PC-3 (cell line): Measurements from ENCODE around the gene GIGYF1. TPM values are rescaled to one million over a fixed set of nuclear protein-coding genes. Genes with fewer than 3 reads are reported as not detected.

ENCODE experiments used
- ATAC-seq: fragments of 200-7000 bp; cut with Tn5 transposase; 2 replicates; pipeline ENCODE4 v1.9.1; 2020; ENCODE audit warnings: mild to moderate bottlenecking, moderate library complexity
- BruUV-seq: library from RNA; stranded (reverse); fragments of 400-500 nt; replicated peaks from 2 replicates; lab custom pipeline; 2021; lab: Mats Ljungman, UMichigan
- CTCF ChIA-PET: fragments of 300-600 bp; sonication (Branson Sonifier 250); formaldehyde crosslinking; loops from one replicate; lab custom pipeline; 2022; ENCODE audit warnings: antibody characterized with exemption; lab: Charles Lee
- POLR2A ChIA-PET: fragments of 300-600 bp; sonication (Branson Sonifier 250); formaldehyde crosslinking; loops from one replicate; lab custom pipeline; 2022; ENCODE audit warnings: antibody characterized with exemption; ENCODE audit not compliant: unreplicated experiment; lab: Charles Lee
- DNase-seq: peaks from one replicate; pipeline ENCODE4 v3.0.0-alpha.2; 2015
- H2AFZ ChIP-seq: fragments of 300-600 bp; sonication (generic); 2 replicates; pipeline ENCODE4 v1.6.0; 2016; ENCODE audit warnings: antibody characterized with exemption, low read length
- H3F3A ChIP-seq: fragments of 300-600 bp; sonication (generic); one replicate; pipeline ENCODE4 v1.6.0; 2017; ENCODE audit warnings: antibody characterized with exemption, low read length, control low read depth, mild to moderate bottlenecking; ENCODE audit not compliant: unreplicated experiment
- H3K27ac ChIP-seq: fragments of 300-600 bp; sonication (generic); 2 replicates; pipeline ENCODE4 v1.5.1; 2016; ENCODE audit warnings: mild to moderate bottlenecking, low read length
- H3K27me3 ChIP-seq: fragments of 300-600 bp; sonication (generic); 2 replicates; pipeline ENCODE4 v1.6.1; 2016; ENCODE audit warnings: low read length, mixed read lengths
- H3K36me3 ChIP-seq: fragments of 300-600 bp; sonication (generic); 2 replicates; pipeline ENCODE4 v1.6.1; 2016; ENCODE audit warnings: low read depth, mixed run types, low read length, mixed read lengths
- H3K4me1 ChIP-seq: fragments of 300-600 bp; sonication (generic); 2 replicates; pipeline ENCODE4 v1.5.1; 2016; ENCODE audit warnings: low read length; ENCODE audit not compliant: insufficient read depth
- H3K4me2 ChIP-seq: fragments of 300-600 bp; sonication (generic); 2 replicates; pipeline ENCODE4 v1.6.0; 2016; ENCODE audit warnings: low read length
- H3K4me3 ChIP-seq: fragments of 300-600 bp; sonication (generic); 2 replicates; pipeline ENCODE4 v1.5.1; 2016; ENCODE audit warnings: mild to moderate bottlenecking, low read length, mixed read lengths
- H3K79me2 ChIP-seq: fragments of 300-600 bp; sonication (generic); 2 replicates; pipeline ENCODE4 v1.6.1; 2017; ENCODE audit warnings: low read length, mixed read lengths
- H3K9ac ChIP-seq: fragments of 300-600 bp; sonication (generic); 2 replicates; pipeline ENCODE4 v1.6.0; 2016; ENCODE audit warnings: mild to moderate bottlenecking, low read length
- H3K9me2 ChIP-seq: fragments of 300-600 bp; sonication (generic); replicated peaks from 2 replicates; pipeline ENCODE4 v1.6.1; 2016; ENCODE audit warnings: mixed run types, low read length, mixed read lengths
- H3K9me3 ChIP-seq: fragments of 300-600 bp; sonication (generic); 2 replicates; pipeline ENCODE4 v1.6.1; 2016; ENCODE audit warnings: low read length, mixed read lengths
- H4K20me1 ChIP-seq: fragments of 300-600 bp; sonication (generic); 2 replicates; pipeline ENCODE4 v1.6.1; 2016; ENCODE audit warnings: low read length, mixed read lengths
- CTCF ChIP-seq: fragments of 300-600 bp; sonication (generic); conservative IDR thresholded peaks from 2 replicates; pipeline ENCODE4 v1.5.1; 2017; ENCODE audit warnings: antibody characterized with exemption, low read depth, mild to moderate bottlenecking, low read length
- EZH2 ChIP-seq: fragments of 300-600 bp; sonication (generic); IDR thresholded peaks from one replicate; pipeline ENCODE4 v1.6.1; 2017; ENCODE audit warnings: antibody characterized with exemption, mild to moderate bottlenecking, low read length; ENCODE audit not compliant: unreplicated experiment
- EZH2phosphoT487 ChIP-seq: fragments of 300-600 bp; sonication (generic); IDR thresholded peaks from 2 replicates; pipeline ENCODE4 v1.6.1; 2018; ENCODE audit warnings: mild to moderate bottlenecking, antibody characterized with exemption, low read length, borderline replicate concordance
- intact Hi-C: fragments of 100-400 bp; cut with micrococcal nuclease; formaldehyde crosslinking; loops from 2 replicates; pipeline ENCODE4 v1.9.0; 2023
- total RNA-seq: library from RNA; depleted of rRNA; stranded (reverse); fragments of >200 nt; gene quantifications from 2 replicates; pipeline ENCODE4 v1.2.3, GENCODE V29; 2014

The GIGYF1 gene
- total RNA-seq, 1 experiment from 2014 or later, result 26.6 TPM

GRCh38 chr7:100691676-100692577, 2.1 kb downstream of the GIGYF1 start:
- H3K27ac ChIP-seq, result no peak overlapping the region
- H4K20me1 ChIP-seq, result peaks cover 5% of the 10 kb centered on the region
- peak overlapping the region; percentile 96 for H3K4me3 ChIP-seq
- no peak overlapping the region for H2AFZ ChIP-seq
- peaks cover 12% of the 10 kb centered on the region for H3K4me1 ChIP-seq
- CTCF ChIA-PET, result interaction anchor here (0.5 to 1.4 kb wide), 4 partner anchors 14 to 126 kb away, joined by 4 to 15 read pairs (median 8); no protein-coding TSS in a partner anchor
- H3K9me2 ChIP-seq, result no peaks in the 10 kb centered on the region
- no peaks in the 10 kb centered on the region for H3K27me3 ChIP-seq
- intact Hi-C loops, result loop anchor here (2.0 to 5.0 kb wide), 2 partner anchors 87 to 105 kb away; partner anchors contain the start of genes FBXO24 and LRCH4
- POLR2A ChIA-PET, result interaction anchor here (0.7 kb wide), 1 partner anchor 19 kb away, joined by 6 read pairs; the partner anchor contains the start of gene GNB2
- BruUV-seq, result no TSS peak
- peak overlapping the region; percentile 91 for H3K9ac ChIP-seq
- peak overlapping the region; percentile 90 for H3K4me2 ChIP-seq
- peaks cover 54% of the 10 kb centered on the region for H3K79me2 ChIP-seq
- H3K36me3 ChIP-seq, result peaks cover 4% of the 10 kb centered on the region
- ATAC-seq, result peak; percentile 75
- no peaks in the 10 kb centered on the region for H3K9me3 ChIP-seq
- no peaks in the 10 kb centered on the region for H3F3A ChIP-seq
- peak; percentile 78 for DNase-seq
- TF ChIP-seq EZH2phosphoT487, result no peak
- TF ChIP-seq CTCF, result peak; percentile 94

GRCh38 chr7:100689230-100690135, 4.6 kb downstream of the GIGYF1 start:
- H3K9ac ChIP-seq, result no peak overlapping the region
- CTCF ChIA-PET, result no interaction called here
- no TSS peak for BruUV-seq
- H3K4me2 ChIP-seq, result no peak overlapping the region
- no peaks in the 10 kb centered on the region for H3K9me3 ChIP-seq
- H3K4me1 ChIP-seq, result peaks cover 12% of the 10 kb centered on the region
- intact Hi-C loops, result loop anchor here (2.0 to 5.0 kb wide), 2 partner anchors 85 to 102 kb away; partner anchors contain the start of genes FBXO24 and LRCH4
- POLR2A ChIA-PET, result no interaction called here
- peaks cover 5% of the 10 kb centered on the region for H4K20me1 ChIP-seq
- H3K36me3 ChIP-seq, result peaks cover 5% of the 10 kb centered on the region
- H3K27ac ChIP-seq, result no peak overlapping the region
- TF ChIP-seq EZH2phosphoT487, result no peak
- no peak for TF ChIP-seq EZH2
- TF ChIP-seq CTCF, result no peak
- peaks cover 54% of the 10 kb centered on the region for H3K79me2 ChIP-seq
- DNase-seq (no peak), ATAC-seq (no peak)
- H3K9me2 ChIP-seq, result no peaks in the 10 kb centered on the region
- no peaks in the 10 kb centered on the region for H3K27me3 ChIP-seq
- no peaks in the 10 kb centered on the region for H3F3A ChIP-seq
- no peak overlapping the region for H3K4me3 ChIP-seq
- H2AFZ ChIP-seq, result no peak overlapping the region
